ENCODE data around the gene CTNNBIP1.
"Not testable (repeated sequence)": the region's sequence is repeated elsewhere in the genome, so short reads cannot be mapped to it uniquely, and the experiment has no call there.

The CTNNBIP1 gene

DNA sequence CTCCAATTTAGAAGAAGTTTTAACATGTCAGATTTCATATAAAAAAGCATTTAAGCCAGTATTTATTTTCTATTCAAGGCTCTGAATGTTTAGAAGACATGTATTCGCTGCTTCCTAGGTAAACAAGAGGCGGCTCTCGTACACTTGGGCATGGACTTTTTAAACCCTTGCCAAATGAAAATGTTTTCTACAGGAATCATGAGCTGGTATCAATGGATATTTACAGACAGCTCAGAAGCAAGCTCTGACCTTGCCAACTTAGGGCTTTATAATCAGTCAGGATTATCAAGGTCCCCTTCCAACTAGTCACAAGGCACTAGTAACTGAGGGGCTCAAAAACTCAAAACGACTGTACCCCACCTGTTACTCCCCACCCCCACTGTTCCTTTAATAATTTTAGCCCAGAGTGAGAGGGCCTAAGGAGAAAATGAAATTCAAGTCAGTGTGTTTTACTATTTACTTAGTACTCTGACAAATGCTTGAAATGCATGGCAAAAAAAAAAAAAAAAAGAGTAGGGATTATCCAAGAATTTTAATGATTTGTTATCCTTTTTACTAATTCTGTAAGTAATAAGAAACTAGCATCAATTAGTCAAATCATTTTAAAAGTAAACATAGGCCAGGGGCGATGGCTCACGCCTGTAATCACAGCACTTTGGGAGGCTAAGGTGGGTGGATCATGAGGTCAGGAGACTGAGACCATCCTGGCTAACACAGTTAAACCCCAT, 98.7 kb downstream of the CTNNBIP1 start:
- no peak overlapping the region for H3K4me3 ChIP-seq (ENCODE audit: low read depth in 1 of 2, low read length in 2 of 2)
- H3K4me1 ChIP-seq (ENCODE audit: control insufficient read depth in 1 of 2, insufficient read depth in 2 of 2, low read length in 2 of 2): peaks cover 7 to 20% of the 10 kb centered on the region in 2 donors
- peaks cover 4 to 5% of the 10 kb centered on the region in 2 donors for H3K36me3 ChIP-seq (ENCODE audit: control insufficient read depth in 1 of 2, insufficient read depth in 2 of 2, low read length in 2 of 2)
- H3K27me3 ChIP-seq (ENCODE audit: control insufficient read depth in 1 of 2, insufficient read depth in 2 of 2, low read length in 2 of 2): no peaks in the 10 kb centered on the region
- no peak overlapping the region for H3K9ac ChIP-seq (ENCODE audit: low read depth in 1 of 2, low read length in 2 of 2)
- no peaks in the 10 kb centered on the region for H3K9me3 ChIP-seq (ENCODE audit: control insufficient read depth in 1 of 2, low read length in 2 of 2)
- no peak overlapping the region for H3K27ac ChIP-seq (ENCODE audit: low read depth, low read length)

DNA sequence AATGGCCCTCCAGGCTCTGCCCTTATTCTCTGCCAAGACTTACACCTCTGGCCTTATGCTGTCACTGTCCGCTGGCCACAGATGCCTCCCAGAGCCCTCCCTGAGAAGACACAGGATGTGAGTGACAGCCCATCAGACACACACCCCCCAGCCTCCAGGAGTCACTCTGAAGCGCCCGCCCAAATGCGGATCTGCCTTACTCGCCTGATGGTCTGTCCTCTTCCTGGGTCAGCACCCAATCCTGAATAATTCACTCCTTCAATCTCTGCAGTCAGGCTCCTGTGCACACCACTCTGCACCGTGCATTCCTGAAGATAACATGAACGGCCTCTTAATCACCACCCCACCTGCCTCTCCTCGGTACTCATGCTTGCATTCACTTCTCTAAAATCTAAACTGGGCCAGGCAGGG, 101.0 kb downstream of the CTNNBIP1 start:
- Histone ChIP-seq H3K27me3 (ENCODE audit: control insufficient read depth in 1 of 2, insufficient read depth in 2 of 2, low read length in 2 of 2) (no peaks in the 10 kb centered on the region), H3K4me1 (ENCODE audit: control insufficient read depth in 1 of 2, insufficient read depth in 2 of 2, low read length in 2 of 2) (peaks cover 5 to 17% of the 10 kb centered on the region in 2 donors), H3K9me3 (ENCODE audit: control insufficient read depth in 1 of 2, low read length in 2 of 2) (no peaks in the 10 kb centered on the region), H3K4me3 (ENCODE audit: low read depth in 1 of 2, low read length in 2 of 2) (no peak overlapping the region), H3K36me3 (ENCODE audit: control insufficient read depth in 1 of 2, insufficient read depth in 2 of 2, low read length in 2 of 2) (peaks cover 4 to 5% of the 10 kb centered on the region in 2 donors), H3K9ac (ENCODE audit: low read depth in 1 of 2, low read length in 2 of 2) (no peak overlapping the region), H3K27ac (ENCODE audit: low read depth, low read length) (no peak overlapping the region)

DNA sequence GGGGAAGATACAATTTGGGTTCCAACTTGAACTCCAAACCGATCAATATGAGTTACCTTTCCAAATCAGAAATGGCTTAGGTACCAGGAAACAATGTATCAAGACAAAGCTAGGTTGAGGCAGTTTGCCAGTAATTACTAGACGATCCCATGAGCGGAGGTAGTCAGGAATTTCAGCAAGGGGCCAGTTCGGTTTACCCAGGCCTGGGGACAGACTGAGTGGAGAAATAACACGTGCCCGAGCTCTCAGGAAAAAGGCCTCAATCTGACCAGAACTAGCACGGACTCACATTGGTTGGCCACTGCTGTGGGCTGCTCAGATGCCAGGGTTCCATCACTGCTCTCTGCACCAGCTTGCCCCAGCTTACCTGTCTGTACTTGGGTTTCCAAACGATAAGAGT, 101.6 kb downstream of the CTNNBIP1 start:
- Histone ChIP-seq H3K27me3 (ENCODE audit: control insufficient read depth in 1 of 2, insufficient read depth in 2 of 2, low read length in 2 of 2) (no peaks in the 10 kb centered on the region), H3K27ac (ENCODE audit: low read depth, low read length) (no peak overlapping the region), H3K36me3 (ENCODE audit: control insufficient read depth in 1 of 2, insufficient read depth in 2 of 2, low read length in 2 of 2) (peaks cover 4 to 5% of the 10 kb centered on the region in 2 donors), H3K9ac (ENCODE audit: low read depth in 1 of 2, low read length in 2 of 2) (no peak overlapping the region), H3K9me3 (ENCODE audit: control insufficient read depth in 1 of 2, low read length in 2 of 2) (no peaks in the 10 kb centered on the region), H3K4me1 (ENCODE audit: control insufficient read depth in 1 of 2, insufficient read depth in 2 of 2, low read length in 2 of 2) (peaks cover 5 to 17% of the 10 kb centered on the region in 2 donors), H3K4me3 (ENCODE audit: low read depth in 1 of 2, low read length in 2 of 2) (no peak overlapping the region)

DNA sequence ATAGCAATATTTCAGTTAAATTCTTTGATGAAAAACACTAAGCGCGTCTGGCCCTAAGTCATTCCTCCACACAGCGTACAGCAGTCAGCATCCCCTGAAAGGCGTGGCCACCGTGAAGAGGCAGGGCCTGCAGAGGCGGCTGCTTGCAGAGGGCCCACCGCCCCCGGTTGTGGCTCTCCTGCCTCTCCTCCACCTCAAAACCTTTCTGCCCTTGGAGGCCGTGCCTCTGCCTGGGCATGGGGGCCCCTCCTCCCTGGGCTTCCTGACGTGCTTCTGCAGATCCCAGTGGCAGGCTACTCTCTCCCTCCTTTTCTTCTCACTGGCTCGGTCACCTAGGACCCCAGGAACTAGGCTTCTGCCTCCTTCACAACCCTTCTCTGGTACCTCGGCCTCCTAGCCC, 102.5 kb downstream of the CTNNBIP1 start:
- no peak overlapping the region for H3K4me3 ChIP-seq (ENCODE audit: low read depth in 1 of 2, low read length in 2 of 2)

DNA sequence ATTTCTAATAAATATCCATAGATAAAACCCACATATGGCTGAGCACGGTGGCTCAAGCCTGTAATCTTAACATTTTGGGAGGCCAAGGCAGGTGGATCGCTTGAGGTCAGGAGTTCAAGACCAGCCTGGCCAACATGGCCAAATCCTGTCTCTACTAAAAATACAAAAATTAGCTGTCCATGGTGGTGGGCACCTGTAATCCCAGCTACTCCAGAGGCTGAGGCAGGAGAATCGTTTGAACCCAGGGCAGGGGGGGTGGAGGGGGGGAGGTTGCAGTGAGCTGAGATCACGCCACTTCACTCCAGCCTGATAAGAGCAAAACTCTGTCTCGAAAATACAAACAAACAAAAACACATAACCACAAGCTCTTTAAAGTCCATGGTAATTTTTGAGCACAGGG, 104.1 kb downstream of the CTNNBIP1 start:
- not testable (repeated sequence) for H3K27ac ChIP-seq (ENCODE audit: low read depth, low read length); H3K4me1 ChIP-seq (ENCODE audit: control insufficient read depth in 1 of 2, insufficient read depth in 2 of 2, low read length in 2 of 2); H3K27me3 ChIP-seq (ENCODE audit: control insufficient read depth in 1 of 2, insufficient read depth in 2 of 2, low read length in 2 of 2); H3K4me3 ChIP-seq (ENCODE audit: low read depth in 1 of 2, low read length in 2 of 2); H3K9ac ChIP-seq (ENCODE audit: low read depth in 1 of 2, low read length in 2 of 2); H3K9me3 ChIP-seq (ENCODE audit: control insufficient read depth in 1 of 2, low read length in 2 of 2); H3K36me3 ChIP-seq (ENCODE audit: control insufficient read depth in 1 of 2, insufficient read depth in 2 of 2, low read length in 2 of 2)

More for the DNA sequence above, 102.5 kb downstream of the CTNNBIP1 start:
- no peaks in the 10 kb centered on the region for H3K9me3 ChIP-seq (ENCODE audit: control insufficient read depth in 1 of 2, low read length in 2 of 2)
- peaks cover 5 to 17% of the 10 kb centered on the region in 2 donors for H3K4me1 ChIP-seq (ENCODE audit: control insufficient read depth in 1 of 2, insufficient read depth in 2 of 2, low read length in 2 of 2)
- no peak overlapping the region for H3K27ac ChIP-seq (ENCODE audit: low read depth, low read length)
- H3K9ac ChIP-seq (ENCODE audit: low read depth in 1 of 2, low read length in 2 of 2): no peak overlapping the region
- H3K27me3 ChIP-seq (ENCODE audit: control insufficient read depth in 1 of 2, insufficient read depth in 2 of 2, low read length in 2 of 2): no peaks in the 10 kb centered on the region
- peaks cover 4 to 5% of the 10 kb centered on the region in 2 donors for H3K36me3 ChIP-seq (ENCODE audit: control insufficient read depth in 1 of 2, insufficient read depth in 2 of 2, low read length in 2 of 2)

DNA sequence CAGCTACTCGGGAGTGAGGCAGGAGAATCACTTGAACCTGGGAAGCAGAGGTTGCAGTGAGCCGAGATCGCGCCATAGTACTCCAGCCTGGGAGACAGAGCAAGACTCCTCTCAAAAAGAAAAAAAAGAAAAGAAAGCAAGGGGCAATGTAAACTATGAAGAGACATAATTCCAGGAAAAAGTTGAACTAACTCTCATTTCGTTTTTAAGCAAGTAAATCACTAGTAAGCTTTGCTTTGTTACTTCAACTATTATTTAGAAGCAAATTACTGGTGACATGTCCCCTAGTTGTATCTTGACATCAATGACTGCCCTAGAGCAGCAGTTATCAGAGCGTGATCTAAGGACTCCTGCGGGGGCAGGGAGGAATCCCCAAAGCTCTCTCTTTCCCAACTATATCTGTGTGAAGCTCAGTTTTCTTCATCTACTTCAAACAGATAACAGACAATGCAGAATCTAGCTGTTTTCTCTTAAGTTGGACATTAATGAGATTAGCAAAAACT, 105.0 kb downstream of the CTNNBIP1 start:
- H3K9me3 ChIP-seq (ENCODE audit: control insufficient read depth in 1 of 2, low read length in 2 of 2): no peaks in the 10 kb centered on the region
- peaks cover 4 to 5% of the 10 kb centered on the region in 2 donors for H3K36me3 ChIP-seq (ENCODE audit: control insufficient read depth in 1 of 2, insufficient read depth in 2 of 2, low read length in 2 of 2)
- peak overlapping the region in 1 of 2 donors; percentile 25 for H3K9ac ChIP-seq (ENCODE audit: low read depth in 1 of 2, low read length in 2 of 2)
- H3K27me3 ChIP-seq (ENCODE audit: control insufficient read depth in 1 of 2, insufficient read depth in 2 of 2, low read length in 2 of 2): no peaks in the 10 kb centered on the region
- peaks cover 5 to 6% of the 10 kb centered on the region in 2 donors for H3K4me1 ChIP-seq (ENCODE audit: control insufficient read depth in 1 of 2, insufficient read depth in 2 of 2, low read length in 2 of 2)
- no peak overlapping the region for H3K4me3 ChIP-seq (ENCODE audit: low read depth in 1 of 2, low read length in 2 of 2)
- H3K27ac ChIP-seq (ENCODE audit: low read depth, low read length): no peak overlapping the region

DNA sequence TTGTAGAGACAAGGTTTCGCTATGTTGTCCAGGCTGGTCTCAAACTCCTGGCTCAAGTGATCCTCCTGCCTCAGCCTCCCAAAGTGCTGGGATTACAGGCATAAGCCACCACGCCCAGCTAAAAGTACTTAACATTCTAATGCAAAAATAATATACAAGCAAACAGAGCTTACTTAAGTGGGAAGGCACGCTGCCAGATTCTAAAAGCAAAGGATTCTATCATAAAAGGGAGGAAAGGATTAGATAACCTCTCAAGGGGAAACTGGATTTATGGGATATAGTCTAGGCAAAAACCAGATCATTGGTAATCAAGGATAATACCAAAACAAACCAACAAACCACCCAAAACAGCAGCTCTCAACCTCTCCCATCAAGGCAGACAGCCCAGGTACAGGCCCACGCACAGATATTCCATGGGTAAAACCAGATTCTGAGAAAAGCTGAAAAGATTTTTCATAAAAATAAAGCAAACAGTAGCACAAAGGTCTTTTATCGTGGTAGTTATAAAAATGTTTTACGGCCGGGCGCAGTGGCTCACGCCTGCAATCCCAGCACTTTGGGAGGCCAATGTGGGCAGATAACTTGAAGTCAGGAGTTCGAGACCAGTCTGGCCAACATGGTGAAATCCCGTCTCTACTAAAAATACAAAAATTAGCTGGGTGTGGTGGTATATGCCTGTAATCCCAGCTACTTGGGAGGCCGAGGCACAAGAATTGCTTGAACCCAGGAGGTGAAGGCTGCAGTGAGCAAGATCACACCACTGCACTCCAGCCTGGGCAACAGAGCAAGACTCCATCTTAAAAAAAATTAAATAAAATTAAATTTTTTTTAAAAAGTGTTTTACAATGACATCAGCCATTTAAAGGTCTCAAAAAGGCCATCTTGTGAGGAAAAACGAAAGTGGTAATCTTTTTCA, 106.8 kb downstream of the CTNNBIP1 start:
- H3K4me3 ChIP-seq (ENCODE audit: low read depth in 1 of 2, low read length in 2 of 2): not testable (repeated sequence)
- peaks cover 10 to 15% of the 10 kb centered on the region in 2 donors for H3K4me1 ChIP-seq (ENCODE audit: control insufficient read depth in 1 of 2, insufficient read depth in 2 of 2, low read length in 2 of 2)

DNA sequence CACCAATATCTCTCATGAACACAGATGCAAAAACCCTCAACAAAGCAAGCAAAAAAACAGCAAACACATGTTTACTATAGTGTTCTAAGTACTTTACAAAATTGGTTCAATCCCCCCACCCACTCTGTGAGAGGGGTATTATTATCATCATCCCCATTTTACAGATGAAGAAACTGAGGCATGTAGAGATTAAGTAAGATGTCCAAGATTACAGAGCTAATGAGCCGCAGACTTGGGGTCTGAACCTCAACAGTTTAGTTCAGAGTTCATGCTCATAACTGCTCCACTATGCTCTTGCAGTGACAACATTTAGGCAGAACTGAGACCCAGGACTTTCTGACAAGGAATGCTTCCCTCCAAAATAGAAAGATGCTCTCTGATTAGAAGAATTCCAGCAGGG, 108.2 kb downstream of the CTNNBIP1 start:
- no peaks in the 10 kb centered on the region for H3K36me3 ChIP-seq (ENCODE audit: control insufficient read depth in 1 of 2, insufficient read depth in 2 of 2, low read length in 2 of 2)
- H3K27ac ChIP-seq (ENCODE audit: low read depth, low read length): no peak overlapping the region
- H3K9ac ChIP-seq (ENCODE audit: low read depth in 1 of 2, low read length in 2 of 2): no peak overlapping the region
- H3K4me1 ChIP-seq (ENCODE audit: control insufficient read depth in 1 of 2, insufficient read depth in 2 of 2, low read length in 2 of 2): peaks cover 15 to 17% of the 10 kb centered on the region in 2 donors
- H3K27me3 ChIP-seq (ENCODE audit: control insufficient read depth in 1 of 2, insufficient read depth in 2 of 2, low read length in 2 of 2): no peaks in the 10 kb centered on the region
- no peak overlapping the region for H3K4me3 ChIP-seq (ENCODE audit: low read depth in 1 of 2, low read length in 2 of 2)
- no peaks in the 10 kb centered on the region for H3K9me3 ChIP-seq (ENCODE audit: control insufficient read depth in 1 of 2, low read length in 2 of 2)

More for the DNA sequence above, 106.8 kb downstream of the CTNNBIP1 start:
- H3K27ac ChIP-seq (ENCODE audit: low read depth, low read length); H3K36me3 ChIP-seq (ENCODE audit: control insufficient read depth in 1 of 2, insufficient read depth in 2 of 2, low read length in 2 of 2); H3K9ac ChIP-seq (ENCODE audit: low read depth in 1 of 2, low read length in 2 of 2); H3K27me3 ChIP-seq (ENCODE audit: control insufficient read depth in 1 of 2, insufficient read depth in 2 of 2, low read length in 2 of 2); H3K9me3 ChIP-seq (ENCODE audit: control insufficient read depth in 1 of 2, low read length in 2 of 2): not testable (repeated sequence)

All from duodenal mucosa (tissue), 2 donors.